ENCODE data around the gene HNF1A.

GRCh38 chr12:121017966-121018491 is 39.7 kb downstream of the HNF1A start:
- TF ChIP-seq CTCF (conservative IDR thresholded peaks at IDR 0.05 in 1 of 2, IDR thresholded peaks at IDR 0.05 in 1 of 2; ENCODE audit: extremely low read depth in 1 of 2, insufficient read depth in 1 of 2, low read depth in 1 of 2, low read length in 2 of 2) = no peak
- no peak for TF ChIP-seq EZH2 (IDR thresholded peaks at IDR 0.05; ENCODE audit: borderline replicate concordance, low read length)

Data from mammary epithelial cell (primary cell).